ENCODE measurements around the gene SH3BP4.

DNA sequence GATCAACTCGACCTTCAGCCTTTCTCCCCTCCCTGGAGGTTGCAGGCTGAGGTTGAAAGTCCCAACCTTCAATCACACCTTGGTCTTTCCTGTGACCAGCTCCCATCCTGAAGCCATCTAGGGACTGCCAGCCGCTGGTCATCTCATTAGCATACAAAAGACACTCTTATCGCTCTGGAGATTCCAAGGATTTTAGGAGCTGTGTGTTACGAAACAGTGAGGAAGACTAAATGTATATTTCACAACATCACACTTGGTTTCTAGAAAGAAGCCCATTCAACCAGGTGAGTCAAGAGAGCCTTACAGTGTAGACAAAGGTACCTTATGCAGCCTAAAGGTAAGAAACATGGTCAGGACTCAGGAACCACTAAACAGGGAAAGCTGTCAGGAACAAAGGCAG, 126.4 kb downstream of the SH3BP4 start:
- TF ChIP-seq CTCF (IDR thresholded peaks at IDR 0.05; ENCODE audit: low read depth, low read length, poor library complexity, severe bottlenecking) (no peak), EZH2phosphoT487 (IDR thresholded peaks at IDR 0.05; ENCODE audit: borderline replicate concordance, low read length) (no peak)
